NB4 (cell line): ENCODE results near the gene CREBBP.

Experiments
- CTCF ChIP-seq: IDR thresholded peaks from one replicate; pipeline ENCODE4 v1.5.1; 2012; ENCODE audit warnings: low read depth, low read length
- POLR2A ChIP-seq: IDR thresholded peaks from 2 replicates; pipeline ENCODE4 v1.6.1; 2011; ENCODE audit warnings: mild to moderate bottlenecking; ENCODE audit not compliant: insufficient read length; ENCODE audit errors: extremely low read depth

- TF ChIP-seq CTCF (no peak), POLR2A (no peak)
Observed at GRCh38 chr16:3740934-3741333, 139.6 kb downstream of the CREBBP start.
